CD4-positive, alpha-beta T cell (primary cell): ENCODE results near the gene IZUMO1. TPM values are rescaled to one million over a fixed set of nuclear protein-coding genes. Genes with fewer than 3 reads are reported as not detected.
A peak's percentile ranks its signal among the peaks of the same experiment; 100 is the strongest.

Source experiments
- ATAC-seq: fragments of 200-7000 bp; cut with Tn5 transposase; one replicate; pipeline ENCODE4 v1.10.0; 2022; ENCODE audit warnings: mild to moderate bottlenecking; ENCODE audit not compliant: poor library complexity
- CTCF ChIA-PET: fragments of 350-600 bp; sonication (Branson Sonifier 250); formaldehyde crosslinking; loops from one replicate; lab custom pipeline; 2021; ENCODE audit warnings: antibody characterized with exemption, inconsistent platforms; lab: Charles Lee
- POLR2A ChIA-PET: fragments of 350-600 bp; sonication (Branson Sonifier 250); formaldehyde crosslinking; loops from one replicate; lab custom pipeline; 2021; ENCODE audit warnings: antibody characterized with exemption, inconsistent platforms; lab: Charles Lee
- DNase-seq, 14 experiments: peaks; one replicate each; pipeline ENCODE4 v3.0.0-alpha.2; 2013 to 2020; ENCODE audit warnings: mixed read lengths in 2 of 14
- H3K27ac ChIP-seq, 2 donors: one replicate each; pipeline versions ENCODE4 v1.5.1 to v1.7.0; 2013; ENCODE audit warnings: low read length in 2 of 2, low read depth in 1 of 2, mild to moderate bottlenecking in 1 of 2
- H3K27me3 ChIP-seq, 2 experiments: 1 replicate in 1 of 2; 2 replicates in 1 of 2; pipeline versions ENCODE4 v1.6.1 to v1.7.0; 2013; ENCODE audit warnings: low read length in 2 of 2, control low read depth in 1 of 2, mild to moderate bottlenecking in 1 of 2, moderate library complexity in 1 of 2; ENCODE audit not compliant: insufficient read depth in 2 of 2, control insufficient read depth in 1 of 2
- H3K36me3 ChIP-seq: one replicate; pipeline ENCODE4 v1.6.1; 2013; ENCODE audit warnings: low read length, control low read depth; ENCODE audit not compliant: insufficient read depth
- H3K4me1 ChIP-seq: one replicate; pipeline ENCODE4 v1.6.1; 2013; ENCODE audit warnings: low read length, control low read depth; ENCODE audit not compliant: insufficient read depth
- H3K4me3 ChIP-seq: one replicate; pipeline ENCODE4 v1.5.1; 2013; ENCODE audit warnings: mild to moderate bottlenecking, low read length, moderate library complexity
- H3K9me3 ChIP-seq, 2 experiments: 1 replicate in 1 of 2; 2 replicates in 1 of 2; pipeline versions ENCODE4 v1.6.1 to v1.7.0; 2013; ENCODE audit warnings: low read length in 2 of 2, mild to moderate bottlenecking in 2 of 2, control low read depth in 1 of 2, moderate library complexity in 1 of 2; ENCODE audit not compliant: control insufficient read depth in 1 of 2, insufficient read depth in 1 of 2
- H3K27ac Mint-ChIP-seq: one replicate; pipeline ENCODE4 v1.8.0; 2020; ENCODE audit warnings: mixed read lengths
- H3K27me3 Mint-ChIP-seq: one replicate; pipeline ENCODE4 v1.8.0; 2021; ENCODE audit warnings: mixed read lengths
- H3K36me3 Mint-ChIP-seq: one replicate; pipeline ENCODE4 v1.8.0; 2021; ENCODE audit warnings: low read depth, mixed read lengths
- H3K4me1 Mint-ChIP-seq: one replicate; pipeline ENCODE4 v1.8.0; 2021; ENCODE audit warnings: low read depth, mixed read lengths
- H3K4me3 Mint-ChIP-seq: one replicate; pipeline ENCODE4 v1.8.0; 2020; ENCODE audit warnings: mild to moderate bottlenecking, mixed read lengths
- H3K9me3 Mint-ChIP-seq: one replicate; pipeline ENCODE4 v1.8.0; 2020; ENCODE audit warnings: mixed read lengths
- CTCF ChIP-seq: fragments of 200-600 bp; IDR thresholded peaks from one replicate; pipeline ENCODE4 v1.8.0; 2022; ENCODE audit warnings: antibody characterized with exemption, mild to moderate bottlenecking
- intact Hi-C, 2 experiments: fragments of 100-400 bp; cut with DNase I in 1 of 2; cut with micrococcal nuclease in 1 of 2; formaldehyde crosslinking; loops; one replicate each; pipeline versions ENCODE4 v1.15.1 to v1.9.0; 2023 to 2025; cut with DNase I, micrococcal nuclease
- total RNA-seq, 174 experiments: library from RNA in 2 of 174; stranded (reverse) in 2 of 174; gene quantifications; one replicate each; pipeline ENCODE4 v1.2.3 and lab custom pipeline; 2021 to 2026

The IZUMO1 gene
- total RNA-seq, 2 experiments from 2014 or later = not detected

DNA sequence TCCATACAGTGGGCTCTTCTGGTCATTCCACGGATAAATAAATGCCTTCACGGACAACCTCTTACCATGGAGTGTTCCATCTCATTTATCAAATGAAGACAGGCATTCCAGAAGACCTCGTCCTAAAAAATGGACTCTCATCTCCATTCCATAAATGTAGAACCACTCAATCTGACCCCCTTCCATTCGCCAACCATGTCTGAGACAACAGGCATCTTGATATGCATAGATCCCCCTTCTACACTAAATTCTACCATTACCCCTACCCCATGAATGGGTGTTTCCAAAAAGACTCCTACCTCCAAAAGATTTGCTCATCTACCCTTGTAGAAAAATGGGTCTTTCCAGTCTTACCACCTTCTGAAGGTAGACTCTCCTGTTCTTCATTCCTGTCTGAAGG is 15.3 kb downstream of the IZUMO1 start:
- Histone ChIP-seq H3K27ac (no peak overlapping the region), H3K27me3 (no peaks in the 10 kb centered on the region), H3K36me3 (no peaks in the 10 kb centered on the region), H3K9me3 (peaks cover 0 to 16% of the 10 kb centered on the region in 2 experiments), H3K4me3 (no peak overlapping the region), H3K4me1 (peaks cover 7% of the 10 kb centered on the region)
- peaks cover 5% of the 10 kb centered on the region for H3K4me1 Mint-ChIP-seq
- ChIA-PET CTCF (no interaction called here), POLR2A (no interaction called here)
- H3K27me3 Mint-ChIP-seq = no peaks in the 10 kb centered on the region
- H3K9me3 Mint-ChIP-seq = peaks cover 3% of the 10 kb centered on the region
- ATAC-seq (no peak), DNase-seq (no peak)
- H3K36me3 Mint-ChIP-seq = no peaks in the 10 kb centered on the region
- no peak for TF ChIP-seq CTCF
- intact Hi-C loops = no loop called here
- no peak overlapping the region for H3K27ac Mint-ChIP-seq
- H3K4me3 Mint-ChIP-seq = no peak overlapping the region

GRCh38 chr19:48728911-48729664 is 17.6 kb downstream of the IZUMO1 start:
- Mint-ChIP-seq H3K9me3 (peaks cover 8% of the 10 kb centered on the region), H3K4me1 (peaks cover 21% of the 10 kb centered on the region), H3K27me3 (no peaks in the 10 kb centered on the region), H3K36me3 (peaks cover 3% of the 10 kb centered on the region), H3K27ac (no peak overlapping the region), H3K4me3 (no peak overlapping the region)
- CTCF ChIA-PET = no interaction called here
- H3K36me3 ChIP-seq = no peaks in the 10 kb centered on the region
- POLR2A ChIA-PET = interaction anchor here (1.4 kb wide), 1 partner anchor 15 kb away, joined by 4 read pairs; no protein-coding TSS in a partner anchor
- H3K27me3 ChIP-seq = no peaks in the 10 kb centered on the region
- H3K9me3 ChIP-seq = peaks cover 0 to 21% of the 10 kb centered on the region in 2 experiments
- intact Hi-C loops = no loop called here
- peaks cover 27% of the 10 kb centered on the region for H3K4me1 ChIP-seq
- peak in 1 of 14 experiments; percentile 21 for DNase-seq
- no peak overlapping the region for H3K27ac ChIP-seq
- ATAC-seq = no peak
- H3K4me3 ChIP-seq = no peak overlapping the region
- TF ChIP-seq CTCF = no peak

DNA sequence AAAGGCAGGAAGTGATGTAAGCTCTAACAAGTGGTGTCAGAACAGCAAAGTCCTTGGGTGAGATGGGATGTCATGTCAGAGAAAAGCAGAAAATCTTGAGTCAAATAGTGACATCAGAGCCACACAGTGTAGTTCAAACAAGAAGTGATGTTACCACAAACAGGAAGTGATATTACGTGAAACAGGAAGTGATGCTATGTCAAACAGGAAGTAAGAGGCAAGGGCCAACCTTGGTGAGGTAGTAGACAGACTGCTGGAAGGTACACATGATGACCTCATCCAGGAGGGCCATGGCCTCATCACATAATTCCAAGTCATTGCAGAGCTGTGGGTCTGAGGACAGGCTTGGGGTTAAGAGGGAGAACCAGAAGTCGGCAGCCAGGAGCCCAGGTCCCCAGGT is 20.2 kb downstream of the IZUMO1 start:
- H3K27me3 ChIP-seq = no peaks in the 10 kb centered on the region
- TF ChIP-seq CTCF = no peak
- peaks cover 0 to 21% of the 10 kb centered on the region in 2 experiments for H3K9me3 ChIP-seq
- peak overlapping the region; percentile 34 for H3K4me3 Mint-ChIP-seq
- POLR2A ChIA-PET = interaction anchor here (3.8 kb wide), 1 partner anchor 13 kb away, joined by 25 read pairs; no protein-coding TSS in a partner anchor
- H3K27me3 Mint-ChIP-seq = no peaks in the 10 kb centered on the region
- H3K27ac ChIP-seq = no peak overlapping the region
- peak overlapping the region; percentile 78 for H3K27ac Mint-ChIP-seq
- H3K4me3 ChIP-seq = no peak overlapping the region
- intact Hi-C loops = no loop called here
- DNase-seq (peak in 4 of 14 experiments; percentile 40 to 81 (median 74)), ATAC-seq (peak; percentile 71)
- peaks cover 31% of the 10 kb centered on the region for H3K4me1 ChIP-seq
- peaks cover 8% of the 10 kb centered on the region for H3K9me3 Mint-ChIP-seq
- CTCF ChIA-PET = interaction anchor here (2.9 kb wide), 1 partner anchor 12 kb away, joined by 18 read pairs; no protein-coding TSS in a partner anchor
- H3K36me3 ChIP-seq = no peaks in the 10 kb centered on the region
- peaks cover 3% of the 10 kb centered on the region for H3K36me3 Mint-ChIP-seq
- H3K4me1 Mint-ChIP-seq = peaks cover 21% of the 10 kb centered on the region
